GM20431 (cell line): Measurements from ENCODE around the gene POLR3E.
"Not testable (repeated sequence)": the region's sequence is repeated elsewhere in the genome, so short reads cannot be mapped to it uniquely, and the experiment has no call there.

Experiments used
- in situ Hi-C: fragments of 300-500 bp; cut with MseI, MboI; formaldehyde crosslinking; loops from one replicate; pipeline ENCODE4 v1.15.0; 2020; ENCODE audit warnings: low sequenced_read_pairs; ENCODE audit not compliant: unreplicated experiment

The POLR3E gene

DNA sequence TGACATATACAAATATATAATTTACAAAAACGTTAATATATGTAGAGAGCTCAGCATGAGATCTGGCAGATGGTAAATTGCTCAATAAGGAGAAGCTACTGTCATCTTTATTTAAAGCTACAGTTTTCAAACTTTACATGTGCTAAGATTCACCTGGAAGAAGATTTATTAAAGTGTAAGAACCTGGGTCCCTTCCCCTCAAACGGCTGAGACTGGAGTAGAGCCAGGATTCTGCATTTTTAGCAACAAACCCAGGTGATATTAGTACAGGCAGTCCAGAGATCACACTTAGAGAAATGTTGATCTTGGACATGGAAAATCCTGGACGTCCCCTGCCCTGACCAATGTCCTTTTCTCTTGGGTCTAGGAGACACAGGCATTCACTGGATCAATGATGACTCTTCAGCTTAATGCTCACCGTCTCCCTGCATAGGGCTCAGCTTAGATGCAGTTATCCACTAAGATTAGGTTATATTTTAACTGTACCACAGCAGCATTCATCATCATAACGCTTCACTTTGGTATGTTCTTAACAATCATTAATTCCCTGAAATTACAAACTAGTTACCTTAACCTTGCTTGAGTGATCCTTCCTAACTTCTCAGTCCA, 56.8 kb downstream of the POLR3E start:
- in situ Hi-C loops: no loop called here

DNA sequence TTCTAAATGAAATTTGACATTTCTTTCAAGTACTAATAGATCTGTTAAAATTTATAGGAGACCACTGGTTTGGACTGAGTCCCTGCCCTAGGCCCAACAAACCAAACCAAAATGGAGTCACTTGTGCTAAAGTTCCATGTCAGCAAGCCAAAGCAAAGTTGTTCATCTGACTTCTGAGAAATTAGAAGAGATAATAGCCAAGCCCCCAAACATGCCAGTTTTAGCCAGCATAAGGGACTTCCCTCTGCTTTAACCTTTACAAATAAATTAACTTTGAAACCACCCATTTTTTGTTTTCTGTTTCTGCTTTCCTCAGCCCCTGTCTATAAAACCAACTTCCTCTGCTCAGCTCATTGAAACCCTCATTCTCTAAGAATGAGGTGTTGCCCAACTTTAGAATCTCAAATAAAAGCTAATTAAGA, 58.3 kb downstream of the POLR3E start:
- in situ Hi-C loops: no loop called here

DNA sequence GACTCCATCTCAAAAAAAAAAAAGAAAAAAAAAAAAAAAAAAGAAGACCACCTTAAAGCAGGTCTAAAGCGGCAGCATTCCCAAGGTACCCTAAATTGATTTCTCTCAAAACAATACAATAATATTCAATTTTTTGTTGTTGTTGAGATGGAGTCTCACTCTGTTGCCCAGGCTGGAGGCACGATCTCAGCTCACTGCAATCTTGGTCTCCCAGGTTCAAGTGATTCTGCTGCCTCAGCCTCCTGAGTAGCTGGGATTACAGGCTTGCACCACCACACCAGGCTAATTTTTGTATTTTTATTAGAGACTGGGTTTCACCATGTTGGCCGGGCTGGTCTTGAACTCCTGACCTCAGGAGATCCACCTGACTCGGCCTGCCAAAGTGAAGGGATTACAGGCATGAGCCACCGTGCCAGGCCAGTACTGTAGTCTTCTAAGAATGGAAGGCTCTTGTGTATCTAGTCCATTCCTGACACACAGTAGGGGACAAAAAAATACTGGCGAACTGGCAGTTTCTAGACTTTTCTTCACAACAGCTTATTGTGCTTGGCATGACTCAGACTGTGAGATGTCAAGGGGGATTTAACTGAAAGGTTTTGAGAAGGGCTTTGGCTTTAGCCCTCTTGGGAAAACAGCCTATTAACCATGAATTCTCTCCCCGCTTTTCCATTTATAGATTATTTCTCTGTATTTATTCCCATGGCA, 59.9 kb downstream of the POLR3E start:
- in situ Hi-C loops: no loop called here

DNA sequence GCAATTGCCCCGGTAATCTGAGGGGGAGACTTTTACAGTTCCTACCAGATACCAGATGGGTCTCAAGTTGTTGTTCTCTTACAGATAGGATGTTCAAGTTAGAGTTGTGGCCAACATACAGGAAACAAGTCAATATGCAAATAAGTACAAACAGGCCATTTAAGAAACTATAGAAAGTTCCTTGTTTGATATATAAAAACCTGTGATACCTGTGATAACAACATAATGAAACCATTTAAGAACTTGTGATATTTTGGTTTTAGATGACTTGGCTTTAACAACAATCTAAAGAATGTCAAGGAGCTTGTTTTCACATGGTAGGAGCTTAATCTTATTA, 60.4 kb downstream of the POLR3E start:
- in situ Hi-C loops: no loop called here

DNA sequence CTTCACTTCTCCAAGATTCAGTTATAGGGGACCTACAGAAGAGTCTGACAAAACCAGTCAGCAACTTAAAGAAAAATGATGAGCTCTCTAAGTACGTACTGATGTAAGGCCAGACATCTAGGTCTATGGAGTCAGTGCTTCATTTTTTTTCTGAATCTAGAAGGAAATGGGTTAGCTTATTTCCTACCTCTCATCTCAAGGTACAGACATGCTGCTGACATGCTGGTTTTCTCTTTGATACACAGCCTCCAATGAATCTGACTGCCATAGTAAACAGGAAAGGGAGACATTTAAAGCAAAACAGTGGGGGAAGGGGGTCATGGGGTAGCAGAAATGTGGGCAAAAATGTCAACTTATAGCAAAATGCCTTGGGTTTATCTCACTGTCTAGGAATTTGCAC, 60.8 kb downstream of the POLR3E start:
- in situ Hi-C loops: no loop called here

DNA sequence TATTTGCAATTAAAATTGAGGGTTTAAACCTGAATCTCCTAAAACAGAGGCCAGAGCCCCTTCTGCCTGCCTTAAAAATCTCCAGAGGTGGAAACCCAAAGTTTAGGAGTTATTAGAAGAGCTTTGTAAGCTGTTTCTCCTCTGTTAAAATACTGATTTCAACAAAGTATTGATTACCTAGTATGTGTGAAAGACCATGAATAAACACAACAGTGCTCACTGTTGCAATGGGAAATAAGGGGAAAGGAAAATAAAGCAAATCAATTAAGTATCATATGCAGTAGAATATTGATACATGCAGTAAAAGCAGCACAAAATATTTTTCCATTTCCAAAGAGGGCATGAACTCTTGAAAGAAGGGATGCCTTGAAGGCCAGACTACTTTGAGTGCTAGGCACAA, 62.5 kb downstream of the POLR3E start:
- in situ Hi-C loops: no loop called here

DNA sequence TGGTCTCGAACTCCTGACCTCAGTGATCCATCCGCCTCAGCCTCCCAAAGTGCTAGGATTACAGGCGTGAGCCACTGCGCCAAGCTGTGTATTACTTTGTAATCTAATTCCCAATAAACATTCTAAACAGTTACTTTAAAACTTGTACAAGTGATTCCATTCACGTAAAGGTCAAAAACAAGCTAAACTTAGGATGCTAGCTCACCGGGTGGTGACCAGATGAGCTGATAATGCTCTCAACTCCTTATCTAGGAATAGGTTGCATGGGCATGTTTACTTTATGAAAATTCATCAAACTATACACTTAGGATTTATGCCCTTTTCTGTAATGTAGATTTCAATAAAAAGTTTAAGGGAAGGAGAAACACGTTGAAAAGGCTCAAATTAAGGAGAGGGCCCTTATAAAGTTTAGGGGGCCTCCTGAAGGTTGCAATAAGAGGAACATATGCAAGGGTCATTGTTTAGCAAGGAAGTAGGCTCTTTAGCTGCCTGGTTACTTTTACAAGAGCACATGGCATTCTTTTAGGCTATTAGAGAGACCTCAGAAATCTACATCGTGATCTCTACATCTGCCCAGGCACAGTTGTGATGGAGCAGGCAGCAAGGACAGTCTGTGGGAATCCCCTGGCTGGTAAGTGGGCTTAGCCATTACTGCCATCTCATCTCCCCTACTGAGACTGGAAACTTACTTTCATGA, 63.9 kb downstream of the POLR3E start:
- in situ Hi-C loops: no loop called here

DNA sequence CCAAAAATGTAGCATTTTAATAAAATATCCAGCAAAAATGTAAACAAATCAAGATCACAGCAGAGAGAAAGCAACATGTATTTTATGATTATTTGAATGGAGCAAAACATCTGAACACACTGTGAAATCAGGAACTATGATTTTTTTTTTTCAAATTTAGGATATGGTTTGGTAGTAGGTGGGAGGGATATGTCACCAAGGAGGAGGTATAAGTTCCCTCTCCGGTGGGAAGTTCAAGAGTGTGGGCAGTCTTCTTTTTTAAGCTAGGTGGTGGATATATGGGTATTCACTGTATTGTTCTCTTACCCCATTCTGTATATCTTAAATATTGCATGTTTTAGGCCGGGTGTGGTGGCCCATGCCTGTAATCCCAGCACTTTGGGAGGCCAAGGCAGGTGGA, 67.0 kb downstream of the POLR3E start:
- in situ Hi-C loops: no loop called here

DNA sequence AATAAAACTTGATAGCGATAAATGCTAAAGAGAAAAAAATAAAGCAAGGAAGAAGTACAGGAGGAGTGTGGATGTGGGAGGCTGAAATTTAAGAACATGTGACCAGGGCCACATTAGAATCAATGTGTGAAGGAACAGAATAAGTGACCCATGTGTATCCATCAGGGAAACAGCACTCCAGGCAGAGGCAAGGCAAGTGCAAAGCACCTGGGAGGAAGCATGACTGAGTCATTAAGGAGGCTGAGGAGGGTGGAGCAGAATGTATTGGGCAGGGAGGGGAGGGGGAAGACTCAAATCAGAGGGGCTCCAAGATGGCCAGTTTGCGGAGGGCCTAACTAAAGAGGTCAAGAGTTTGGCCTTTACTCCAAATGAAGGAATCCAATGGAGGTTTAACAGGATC, 69.2 kb downstream of the POLR3E start:
- in situ Hi-C loops: no loop called here

DNA sequence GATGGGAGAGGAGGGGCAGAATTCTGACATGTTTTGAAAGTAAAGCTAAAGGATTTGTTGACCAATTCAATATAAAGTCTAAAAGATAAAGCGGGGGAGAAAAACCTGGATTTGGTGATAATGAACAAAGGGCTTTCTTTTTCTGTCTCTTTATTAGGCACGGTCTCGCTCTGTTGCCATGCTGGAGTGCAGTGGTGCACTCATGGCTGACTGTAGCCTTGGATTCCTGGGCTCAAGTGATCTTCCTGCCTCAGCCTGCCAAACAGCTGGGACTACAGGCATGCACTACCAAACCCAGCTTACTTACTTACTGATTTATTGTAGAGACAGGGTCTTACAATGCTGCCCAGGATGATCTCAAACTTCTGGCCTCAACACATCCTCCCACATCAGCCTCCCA, 69.7 kb downstream of the POLR3E start:
- in situ Hi-C loops: no loop called here

DNA sequence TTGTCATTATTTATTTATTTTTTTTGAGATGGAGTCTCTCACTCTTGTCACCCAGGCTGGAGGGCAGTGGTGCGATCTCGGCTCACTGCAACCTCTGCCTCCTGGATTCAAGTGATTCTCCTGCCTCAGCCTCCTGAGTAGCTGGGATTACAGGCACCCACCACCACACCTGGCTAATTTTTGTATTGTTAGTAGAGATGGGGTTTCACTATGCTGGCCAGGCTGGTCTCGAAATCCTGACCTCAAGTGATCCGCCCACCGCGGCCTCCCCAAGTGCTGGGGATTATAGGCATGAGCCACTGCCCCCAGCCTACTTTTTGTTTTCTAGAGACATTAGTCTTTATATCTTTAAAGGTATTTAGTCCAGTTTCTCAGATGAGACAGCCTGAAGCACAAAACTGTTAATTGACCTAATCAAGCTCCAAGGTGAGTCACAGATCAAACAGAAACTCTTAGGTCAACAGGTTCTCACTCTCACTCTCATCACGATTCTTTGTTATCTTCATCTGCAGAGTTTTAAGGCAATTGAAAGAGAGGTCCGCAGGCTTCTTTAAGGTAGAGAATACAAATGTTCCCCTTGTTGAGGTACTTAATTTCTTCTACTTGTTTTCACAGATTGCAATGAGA, 71.1 kb downstream of the POLR3E start:
- in situ Hi-C loops: not testable (repeated sequence)

DNA sequence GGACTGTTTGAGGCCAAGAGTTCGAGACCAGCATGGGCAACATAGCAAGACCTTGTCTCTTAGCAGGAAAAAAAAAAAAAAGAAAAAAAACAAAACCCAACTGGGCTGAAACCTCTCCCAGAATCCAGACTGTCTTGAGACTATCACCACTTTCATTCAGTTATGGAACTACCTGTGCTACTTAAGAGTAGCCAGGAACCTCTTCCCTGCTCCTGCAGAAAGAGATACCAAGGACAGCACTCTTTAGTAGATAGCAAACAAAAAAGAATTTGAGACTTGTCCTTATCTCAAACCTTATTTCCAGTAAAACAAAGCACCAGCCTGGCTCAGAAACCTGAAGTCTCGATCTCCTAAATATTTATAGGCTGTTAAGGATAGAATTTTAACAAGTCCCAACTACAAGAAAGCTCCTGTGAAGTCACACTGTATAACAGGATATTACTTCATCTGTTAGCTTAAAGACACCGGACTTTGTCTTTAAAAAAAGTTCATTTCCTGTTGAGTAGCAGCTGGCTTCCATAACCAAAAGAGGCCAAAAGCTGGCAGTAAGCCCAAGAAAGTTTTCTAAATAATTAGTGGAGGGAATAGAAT, 72.1 kb downstream of the POLR3E start:
- in situ Hi-C loops: no loop called here

DNA sequence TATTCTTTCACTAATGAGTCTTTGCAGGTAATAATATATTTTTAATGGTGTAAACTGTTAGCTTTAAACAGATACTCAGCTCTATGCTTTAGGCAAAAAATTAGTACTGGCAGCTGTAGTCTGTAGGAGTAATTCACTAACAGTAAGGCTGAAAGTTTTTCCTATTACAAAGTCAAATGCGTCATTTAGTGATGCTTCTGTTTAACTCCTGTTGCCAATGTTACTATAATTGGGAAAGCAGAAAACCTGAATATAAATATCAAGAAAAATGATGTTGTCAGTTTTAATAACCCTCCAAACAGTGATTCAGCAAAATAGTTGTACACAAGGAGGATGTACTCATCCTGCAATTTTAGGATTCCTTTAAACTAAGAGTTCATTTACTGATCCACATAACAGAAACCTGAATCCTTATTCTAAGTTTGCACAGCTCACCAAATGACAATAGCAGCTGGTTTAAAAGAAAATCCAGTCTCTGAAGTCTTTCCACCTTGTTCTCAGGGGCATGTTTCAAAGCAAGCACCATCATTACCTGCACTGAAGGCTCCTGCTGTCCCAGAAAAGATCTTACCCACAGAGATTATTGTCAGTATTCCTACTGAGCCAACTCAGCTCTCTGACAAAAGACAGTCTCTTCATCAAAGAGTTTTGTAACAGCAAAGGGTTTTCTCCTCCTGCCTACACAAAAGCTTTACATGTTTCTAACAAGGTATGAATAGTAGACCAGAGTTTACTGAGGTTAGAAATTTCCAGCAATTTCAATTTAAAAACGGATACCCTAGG, 73.0 kb downstream of the POLR3E start:
- in situ Hi-C loops: no loop called here

DNA sequence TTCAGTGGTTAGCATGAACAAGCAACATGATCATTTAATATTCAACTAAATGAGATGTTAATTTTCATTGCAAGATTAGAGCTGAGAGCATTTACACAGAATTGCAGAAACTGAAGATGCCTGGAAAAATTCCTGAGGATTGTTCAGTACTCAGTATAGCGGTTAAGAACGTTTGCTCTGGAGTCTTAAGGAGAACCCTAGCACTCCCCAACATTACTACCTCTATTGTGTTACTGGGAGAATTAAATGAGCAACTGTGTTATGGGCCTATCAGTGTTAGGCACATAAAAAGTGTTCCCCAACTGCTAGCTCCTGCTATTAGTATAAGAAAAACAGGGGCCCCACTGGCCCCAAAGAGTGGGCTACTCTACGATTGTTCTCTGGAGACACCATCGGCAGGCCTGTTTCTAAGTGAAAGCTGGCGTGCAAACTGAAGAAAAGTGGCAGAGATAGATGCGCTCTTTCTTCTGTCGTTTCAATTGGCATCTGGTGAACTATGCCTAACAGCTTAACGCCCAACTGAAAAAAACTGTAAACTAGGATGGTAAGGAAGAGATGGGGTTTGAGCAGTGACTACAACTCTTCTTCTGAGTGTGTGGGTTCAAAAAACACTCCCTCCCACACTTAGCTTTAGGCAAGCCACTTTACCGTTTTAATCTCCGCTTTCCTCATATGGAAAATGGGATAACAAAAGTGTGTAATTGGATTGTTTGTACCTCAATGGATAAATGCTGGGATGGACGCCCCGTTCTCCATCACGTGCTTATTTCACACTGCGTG, 75.9 kb downstream of the POLR3E start:
- in situ Hi-C loops: no loop called here

DNA sequence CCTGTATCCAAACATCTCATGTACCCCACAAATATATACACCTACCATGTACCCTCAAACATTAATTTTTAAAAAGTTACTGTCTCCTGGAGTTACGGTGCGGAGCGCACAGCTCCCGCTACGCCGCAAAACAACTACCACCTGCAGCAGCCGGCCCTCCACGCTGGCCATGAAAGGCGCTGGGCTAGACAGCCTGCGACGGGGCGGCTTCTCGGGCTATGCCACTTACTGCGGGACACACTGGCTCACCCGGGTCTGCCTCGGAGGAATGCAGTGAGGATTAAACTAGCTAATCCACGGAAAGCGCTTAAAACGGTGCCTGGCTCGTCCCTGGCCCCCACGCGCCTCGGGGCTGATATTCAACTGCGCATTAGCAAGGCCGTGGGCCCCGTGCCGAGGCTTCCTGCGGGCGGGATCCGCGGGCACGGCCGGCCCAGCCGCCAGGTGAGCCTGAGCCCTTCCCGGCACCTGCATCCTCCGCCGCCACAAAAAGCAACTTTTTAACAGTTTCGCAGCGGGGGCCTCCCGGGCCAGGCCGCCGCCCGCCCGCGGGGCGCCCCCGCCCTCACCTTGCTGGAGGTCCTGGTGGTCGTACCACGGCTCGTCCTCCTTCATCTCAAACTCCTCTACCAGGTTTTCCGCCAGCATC, 76.6 kb downstream of the POLR3E start:
- in situ Hi-C loops: no loop called here

DNA sequence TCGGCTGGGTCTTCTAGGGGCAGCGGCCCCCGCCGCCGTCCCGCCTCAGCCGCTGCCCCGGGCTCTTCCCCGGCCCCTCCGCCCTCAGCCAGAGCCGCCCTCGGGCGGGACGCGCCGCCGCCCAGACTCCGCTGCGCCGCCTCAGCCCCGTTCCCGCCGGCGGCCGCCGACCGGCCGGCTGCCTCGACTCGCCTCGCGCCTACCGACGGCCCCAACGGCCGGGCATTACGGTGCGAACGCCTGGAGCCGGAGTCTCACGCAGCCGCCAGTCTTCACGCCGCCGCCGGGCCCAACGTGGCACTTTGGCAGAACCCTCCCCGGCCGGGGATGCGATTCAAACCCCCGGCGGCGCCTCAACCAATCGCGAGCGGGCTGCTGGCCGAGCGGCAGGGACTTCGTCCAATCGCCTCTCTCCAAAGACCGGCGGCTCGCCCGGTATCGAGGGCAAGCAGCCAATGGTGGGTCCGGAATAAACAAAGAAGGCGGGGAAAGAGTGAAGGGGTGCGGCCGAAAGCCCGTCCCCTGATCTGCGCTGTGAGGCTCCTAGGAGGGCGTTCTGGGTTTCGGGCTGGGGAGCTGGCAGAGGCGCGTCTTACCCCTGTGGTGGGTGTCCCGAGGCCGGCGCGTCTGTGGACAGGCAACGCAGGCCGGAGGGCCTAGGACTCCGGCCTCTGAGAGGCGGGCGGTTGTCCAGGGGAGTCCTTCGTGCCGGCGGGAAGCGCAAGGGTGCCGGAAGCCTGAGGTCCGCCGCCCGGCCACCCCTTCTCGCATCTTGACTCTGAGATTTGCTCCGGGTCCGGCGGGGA, 77.3 kb downstream of the POLR3E start, which contains the start of gene CDR2:
Gene CDR2 (minus strand): TSS at position 309 of the 806 bp plus-strand sequence. CDS start 310 bp downstream, outside the sequence.
- in situ Hi-C loops: no loop called here

DNA sequence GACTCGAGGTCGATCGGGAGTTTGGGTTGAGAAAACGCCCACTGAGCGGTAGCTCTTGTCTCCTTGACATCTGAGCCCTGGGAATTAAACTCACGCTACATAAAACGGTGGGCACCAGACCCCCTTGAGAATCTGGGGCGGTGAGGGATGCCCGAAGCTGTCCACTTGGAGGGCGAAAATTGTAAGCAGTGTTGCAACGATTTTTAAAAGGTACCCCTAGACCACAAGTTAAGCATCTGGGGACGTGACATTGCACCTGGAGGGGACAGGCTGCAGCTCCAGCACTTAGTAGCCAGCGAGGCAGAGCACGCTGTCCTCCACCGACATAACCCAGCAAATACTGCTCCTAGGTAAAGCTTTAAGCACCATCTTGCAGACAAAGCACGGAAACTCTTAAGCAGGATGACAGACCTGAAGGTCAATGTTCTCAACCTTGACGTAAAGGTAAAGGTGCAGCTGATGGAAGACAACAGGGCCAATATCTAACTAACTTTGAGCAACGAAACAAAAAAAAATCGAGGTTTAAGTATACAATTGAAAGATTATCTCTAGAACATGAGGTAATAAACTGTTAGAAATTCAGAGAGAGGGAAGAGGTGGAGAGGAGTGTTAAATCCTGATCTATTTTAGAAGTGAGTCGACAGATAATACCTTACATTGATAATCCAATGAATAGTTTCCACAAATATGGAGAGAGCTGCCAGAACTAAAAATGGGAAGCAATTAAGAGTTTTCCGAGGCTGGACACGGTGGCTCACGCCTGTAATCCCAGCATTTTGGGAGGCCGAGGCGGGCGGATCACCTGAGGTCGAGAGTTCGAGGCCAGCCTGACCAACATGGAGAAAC, 78.1 kb downstream of the POLR3E start:
- in situ Hi-C loops: no loop called here
